Measurements from ENCODE around the gene SHISAL1. TPM values are rescaled to one million over a fixed set of nuclear protein-coding genes. Genes with fewer than 3 reads are reported as not detected.
"Not testable (repeated sequence)": the region's sequence is repeated elsewhere in the genome, so short reads cannot be mapped to it uniquely, and the experiment has no call there.

SHISAL1 gene
- total RNA-seq, 2 experiments from 2014 or later: not detected

GRCh38 chr22:44243761-44244160 is 69.0 kb downstream of the SHISAL1 start:
- H3K4me3 Mint-ChIP-seq: no peak overlapping the region
- no peak overlapping the region for H3K4me3 ChIP-seq (ENCODE audit: low read length)
- H3K9me3 Mint-ChIP-seq: no peaks in the 10 kb centered on the region
- TF ChIP-seq CTCF (IDR thresholded peaks at IDR 0.05): no peak
- peaks cover 0 to 7% of the 10 kb centered on the region in 2 experiments for H3K9me3 ChIP-seq (ENCODE audit: control insufficient read depth in 1 of 2, insufficient read depth in 1 of 2, low read length in 2 of 2)
- ChIA-PET CTCF (no interaction called here), POLR2A (no interaction called here)
- ATAC-seq (ENCODE audit: poor library complexity): no peak
- no peaks in the 10 kb centered on the region for H3K4me1 Mint-ChIP-seq (ENCODE audit: low read depth)
- intact Hi-C loops (cut with DNase I, micrococcal nuclease): no loop called here
- no peak for DNase-seq
- no peaks in the 10 kb centered on the region for H3K4me1 ChIP-seq (ENCODE audit: insufficient read depth, low read length)
- H3K27me3 Mint-ChIP-seq: peaks cover 38% of the 10 kb centered on the region
- H3K27ac ChIP-seq (ENCODE audit: low read depth in 1 of 2, low read length in 2 of 2): no peak overlapping the region
- peaks cover 0 to 11% of the 10 kb centered on the region in 2 experiments for H3K27me3 ChIP-seq (ENCODE audit: control insufficient read depth in 1 of 2, insufficient read depth in 2 of 2, low read length in 2 of 2)
- no peaks in the 10 kb centered on the region for H3K36me3 Mint-ChIP-seq (ENCODE audit: low read depth)
- no peak overlapping the region for H3K27ac Mint-ChIP-seq
- H3K36me3 ChIP-seq (ENCODE audit: insufficient read depth, low read length): no peaks in the 10 kb centered on the region

GRCh38 chr22:44242946-44243724 is 69.6 kb downstream of the SHISAL1 start:
- no peaks in the 10 kb centered on the region for H3K4me1 Mint-ChIP-seq (ENCODE audit: low read depth)
- Histone ChIP-seq H3K9me3 (ENCODE audit: control insufficient read depth in 1 of 2, insufficient read depth in 1 of 2, low read length in 2 of 2) (peaks cover 0 to under 1% of the 10 kb centered on the region in 2 experiments), H3K4me3 (ENCODE audit: low read length) (no peak overlapping the region), H3K4me1 (ENCODE audit: insufficient read depth, low read length) (no peaks in the 10 kb centered on the region), H3K36me3 (ENCODE audit: insufficient read depth, low read length) (no peaks in the 10 kb centered on the region), H3K27me3 (ENCODE audit: control insufficient read depth in 1 of 2, insufficient read depth in 2 of 2, low read length in 2 of 2) (peaks cover 0 to 11% of the 10 kb centered on the region in 2 experiments), H3K27ac (ENCODE audit: low read depth in 1 of 2, low read length in 2 of 2) (no peak overlapping the region)
- H3K36me3 Mint-ChIP-seq (ENCODE audit: low read depth): no peaks in the 10 kb centered on the region
- no peaks in the 10 kb centered on the region for H3K9me3 Mint-ChIP-seq
- no peak overlapping the region for H3K4me3 Mint-ChIP-seq
- no peak for DNase-seq
- intact Hi-C loops (cut with DNase I, micrococcal nuclease): no loop called here
- no peak overlapping the region for H3K27ac Mint-ChIP-seq
- ChIA-PET CTCF (no interaction called here), POLR2A (no interaction called here)
- no peak for ATAC-seq (ENCODE audit: poor library complexity)
- no peak for TF ChIP-seq CTCF (IDR thresholded peaks at IDR 0.05)
- H3K27me3 Mint-ChIP-seq: peaks cover 38% of the 10 kb centered on the region

- H3K4me3 ChIP-seq (ENCODE audit: low read length); H3K9me3 Mint-ChIP-seq; H3K27ac Mint-ChIP-seq; intact Hi-C loops (cut with DNase I, micrococcal nuclease); H3K4me1 ChIP-seq (ENCODE audit: insufficient read depth, low read length); H3K4me1 Mint-ChIP-seq (ENCODE audit: low read depth); H3K36me3 Mint-ChIP-seq (ENCODE audit: low read depth); DNase-seq; H3K27ac ChIP-seq (ENCODE audit: low read depth in 1 of 2, low read length in 2 of 2); POLR2A ChIA-PET; CTCF ChIA-PET; H3K36me3 ChIP-seq (ENCODE audit: insufficient read depth, low read length); H3K9me3 ChIP-seq (ENCODE audit: control insufficient read depth in 1 of 2, insufficient read depth in 1 of 2, low read length in 2 of 2); ATAC-seq (ENCODE audit: poor library complexity); H3K4me3 Mint-ChIP-seq: not testable (repeated sequence)
- peaks cover 0 to 11% of the 10 kb centered on the region in 2 experiments for H3K27me3 ChIP-seq (ENCODE audit: control insufficient read depth in 1 of 2, insufficient read depth in 2 of 2, low read length in 2 of 2)
- peaks cover 38% of the 10 kb centered on the region for H3K27me3 Mint-ChIP-seq
These were observed 71.6 kb downstream of the SHISAL1 start for GRCh38 chr22:44241121-44241520.

- no peaks in the 10 kb centered on the region for H3K36me3 ChIP-seq (ENCODE audit: insufficient read depth, low read length)
- Mint-ChIP-seq H3K36me3 (ENCODE audit: low read depth) (no peaks in the 10 kb centered on the region), H3K4me1 (ENCODE audit: low read depth) (no peaks in the 10 kb centered on the region), H3K27me3 (peaks cover 13% of the 10 kb centered on the region), H3K4me3 (no peak overlapping the region), H3K27ac (no peak overlapping the region), H3K9me3 (no peaks in the 10 kb centered on the region)
- intact Hi-C loops (cut with DNase I, micrococcal nuclease): no loop called here
- H3K4me1 ChIP-seq (ENCODE audit: insufficient read depth, low read length): no peaks in the 10 kb centered on the region
- POLR2A ChIA-PET: no interaction called here
- CTCF ChIA-PET: interaction anchor here (0.6 kb wide), 2 partner anchors 680 to 1372 kb away, joined by 3 to 4 read pairs; no protein-coding TSS in a partner anchor
- H3K27ac ChIP-seq (ENCODE audit: low read depth in 1 of 2, low read length in 2 of 2): no peak overlapping the region
- no peak for DNase-seq
- H3K4me3 ChIP-seq (ENCODE audit: low read length): no peak overlapping the region
- no peak for ATAC-seq (ENCODE audit: poor library complexity)
- no peaks in the 10 kb centered on the region for H3K9me3 ChIP-seq (ENCODE audit: control insufficient read depth in 1 of 2, insufficient read depth in 1 of 2, low read length in 2 of 2)
- no peaks in the 10 kb centered on the region for H3K27me3 ChIP-seq (ENCODE audit: control insufficient read depth in 1 of 2, insufficient read depth in 2 of 2, low read length in 2 of 2)
- no peak for TF ChIP-seq CTCF (IDR thresholded peaks at IDR 0.05)
These were observed 75.5 kb downstream of the SHISAL1 start for GRCh38 chr22:44237290-44237689.

GRCh38 chr22:44234372-44234771 is 78.4 kb downstream of the SHISAL1 start:
- ATAC-seq (ENCODE audit: poor library complexity); H3K4me1 ChIP-seq (ENCODE audit: insufficient read depth, low read length); H3K27me3 Mint-ChIP-seq; H3K9me3 ChIP-seq (ENCODE audit: control insufficient read depth in 1 of 2, insufficient read depth in 1 of 2, low read length in 2 of 2); H3K27ac Mint-ChIP-seq; H3K27ac ChIP-seq (ENCODE audit: low read depth in 1 of 2, low read length in 2 of 2); intact Hi-C loops (cut with DNase I, micrococcal nuclease); DNase-seq; H3K4me3 ChIP-seq (ENCODE audit: low read length); CTCF ChIA-PET; H3K4me3 Mint-ChIP-seq; H3K4me1 Mint-ChIP-seq (ENCODE audit: low read depth); H3K9me3 Mint-ChIP-seq; H3K27me3 ChIP-seq (ENCODE audit: control insufficient read depth in 1 of 2, insufficient read depth in 2 of 2, low read length in 2 of 2); POLR2A ChIA-PET; H3K36me3 Mint-ChIP-seq (ENCODE audit: low read depth); H3K36me3 ChIP-seq (ENCODE audit: insufficient read depth, low read length): not testable (repeated sequence)
